GM19467 (cell line): Measurements from ENCODE around the gene CEBPG.

Experiments used
- ATAC-seq: cut with Tn5 transposase; IDR thresholded peaks from one replicate; pipeline ENCODE4 v1.9.1; 2021; ENCODE audit warnings: mild to moderate bottlenecking, moderate library complexity; ENCODE audit not compliant: unreplicated experiment

Gene CEBPG

DNA sequence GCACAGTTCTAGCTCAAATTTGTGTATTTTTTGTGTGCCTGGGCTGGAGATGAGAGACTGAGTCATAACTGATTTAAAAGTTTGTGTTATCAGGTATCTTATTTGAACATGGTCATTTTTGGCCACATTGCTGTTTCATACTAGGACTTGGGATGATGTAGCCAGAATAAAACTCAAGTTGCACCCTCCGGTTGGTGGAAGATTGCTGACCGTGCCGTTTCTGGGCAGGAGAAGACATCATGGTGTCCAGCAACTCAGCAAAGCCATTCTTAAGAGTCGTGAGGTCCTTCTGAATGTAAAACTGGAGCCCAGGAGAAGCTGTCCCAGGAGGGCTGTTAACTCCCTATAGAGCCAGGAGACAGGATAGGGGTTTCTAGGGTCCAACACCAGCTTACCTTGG lies 7.6 kb downstream of the CEBPG start:
- no peak for ATAC-seq

DNA sequence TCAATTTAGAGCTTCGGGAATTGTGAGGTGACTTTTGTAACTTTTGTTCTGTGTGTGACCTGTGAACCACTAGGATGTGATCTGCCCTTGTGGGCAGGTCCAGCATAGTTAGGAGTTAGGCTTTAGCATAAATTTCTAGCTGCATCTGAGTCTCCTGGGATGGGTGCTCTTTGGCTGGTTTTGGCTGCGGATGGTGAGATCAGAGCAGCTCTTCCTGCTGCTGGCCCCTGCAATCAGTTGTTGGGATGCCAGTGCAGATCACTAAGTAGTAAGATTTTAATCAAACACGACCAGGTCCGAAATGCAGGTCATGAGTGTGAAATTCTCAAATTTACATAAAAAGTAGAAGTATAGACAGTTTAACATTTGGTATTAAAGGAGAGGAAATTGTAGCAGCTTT lies 8.5 kb downstream of the CEBPG start:
- no peak for ATAC-seq

DNA sequence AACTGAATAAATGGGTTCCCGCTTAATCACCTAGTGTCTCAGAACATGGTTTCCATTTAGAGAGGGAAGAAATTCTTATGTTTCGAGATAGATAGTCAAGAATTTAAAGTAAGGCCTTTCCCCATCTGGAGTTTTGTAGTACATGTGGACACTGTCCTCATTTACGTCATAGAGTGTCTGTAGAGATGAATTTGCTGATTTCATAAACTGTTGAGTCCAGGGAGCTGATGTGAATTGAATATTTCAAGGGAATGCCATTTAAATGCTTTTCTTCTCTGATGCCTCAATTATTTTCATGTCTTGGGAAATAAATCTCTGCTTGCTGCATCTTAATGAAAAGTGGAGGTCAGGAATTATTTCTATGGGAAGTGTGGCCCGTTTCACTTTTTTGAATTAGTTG lies 9.5 kb downstream of the CEBPG start:
- no peak for ATAC-seq

DNA sequence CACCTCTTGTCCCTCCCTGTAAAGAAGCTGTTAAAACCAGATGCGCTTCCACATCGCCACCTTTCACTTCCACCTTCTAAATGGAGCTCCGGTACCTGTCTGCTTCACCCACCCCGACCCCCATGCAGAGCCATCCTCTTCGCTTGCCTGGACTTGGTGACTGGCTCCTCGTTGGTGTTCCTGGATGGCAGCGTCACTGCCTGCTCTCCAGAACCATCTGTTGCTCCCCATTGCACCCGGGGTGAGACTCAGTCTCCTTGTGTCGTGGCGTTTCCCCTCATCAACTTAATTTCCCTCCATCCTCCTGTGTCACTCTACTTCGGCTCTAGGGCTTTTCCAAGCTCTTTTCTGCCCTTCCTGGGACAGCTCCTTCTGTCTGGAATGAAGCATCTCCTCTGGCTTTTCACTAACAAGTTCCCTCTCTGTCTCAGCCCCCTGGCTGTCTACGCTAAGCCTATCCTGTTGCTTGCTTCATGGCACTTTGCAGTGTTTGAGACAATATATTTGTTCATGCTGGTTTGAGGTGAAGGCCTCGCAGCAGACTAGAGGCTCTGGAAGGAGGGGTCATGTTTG lies 10.3 kb downstream of the CEBPG start:
- no peak for ATAC-seq

DNA sequence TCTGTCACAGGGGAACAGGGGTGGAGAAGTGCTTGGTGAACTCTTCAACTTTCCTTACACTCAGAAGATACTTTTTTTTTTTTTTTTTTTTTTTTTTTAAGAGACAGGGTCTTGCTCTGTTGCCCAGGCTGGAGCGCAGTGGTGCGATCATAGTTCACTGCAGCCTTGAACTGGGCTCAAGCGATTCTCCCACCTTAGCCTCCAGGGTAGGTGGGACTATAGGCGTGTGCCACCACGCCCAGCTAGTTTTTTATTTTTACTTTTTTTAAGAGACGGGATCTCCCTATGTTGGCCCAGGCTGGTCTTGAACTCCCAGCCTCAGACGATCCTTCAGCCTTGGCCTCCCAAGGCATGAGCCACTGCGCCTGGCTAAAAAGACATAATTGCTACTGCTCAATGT lies 11.5 kb downstream of the CEBPG start:
- no peak for ATAC-seq

DNA sequence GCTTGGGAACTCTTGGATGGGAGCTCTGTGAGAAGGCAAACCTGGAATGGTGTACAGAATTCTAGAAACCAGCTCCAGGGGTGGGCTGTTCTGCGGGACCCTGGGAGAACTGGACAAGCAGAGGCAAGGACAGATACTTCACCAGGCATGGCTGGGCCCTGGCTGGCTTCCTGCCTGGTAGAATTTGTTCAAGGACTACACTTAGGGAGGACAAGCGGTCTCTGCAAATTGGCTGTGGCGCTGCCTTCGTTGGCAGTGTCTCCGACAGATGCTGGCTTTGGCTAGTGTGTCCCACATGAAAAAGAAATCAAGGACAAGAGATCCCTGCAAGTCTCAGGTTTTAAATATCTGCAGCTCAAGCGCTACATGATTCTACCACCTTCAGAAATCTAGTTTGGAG lies 12.4 kb downstream of the CEBPG start:
- no peak for ATAC-seq

DNA sequence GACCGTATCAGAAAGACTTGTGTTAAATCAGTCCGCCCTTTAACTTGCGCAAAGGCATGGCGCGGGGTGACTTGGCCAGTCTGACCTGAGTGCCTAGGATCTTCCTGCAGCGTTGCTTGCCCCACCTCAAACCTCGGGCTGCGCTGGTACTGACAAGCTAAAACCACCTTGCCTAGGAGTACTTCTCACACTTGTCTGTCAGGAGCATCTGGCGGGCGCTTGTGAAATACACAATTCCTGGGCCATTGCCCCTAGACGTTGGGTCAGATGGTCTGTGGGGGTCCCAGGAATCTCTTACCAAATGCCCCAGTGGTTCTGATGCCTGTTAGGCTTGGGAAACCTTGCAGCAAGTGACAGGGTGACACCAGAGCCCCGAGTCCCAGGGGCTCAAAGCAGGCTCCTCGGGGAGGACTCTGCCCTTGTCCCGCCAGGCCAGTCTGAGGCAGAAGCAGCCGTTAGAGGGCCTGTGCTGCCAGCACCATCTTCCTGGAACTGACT lies 12.9 kb downstream of the CEBPG start:
- no peak for ATAC-seq

DNA sequence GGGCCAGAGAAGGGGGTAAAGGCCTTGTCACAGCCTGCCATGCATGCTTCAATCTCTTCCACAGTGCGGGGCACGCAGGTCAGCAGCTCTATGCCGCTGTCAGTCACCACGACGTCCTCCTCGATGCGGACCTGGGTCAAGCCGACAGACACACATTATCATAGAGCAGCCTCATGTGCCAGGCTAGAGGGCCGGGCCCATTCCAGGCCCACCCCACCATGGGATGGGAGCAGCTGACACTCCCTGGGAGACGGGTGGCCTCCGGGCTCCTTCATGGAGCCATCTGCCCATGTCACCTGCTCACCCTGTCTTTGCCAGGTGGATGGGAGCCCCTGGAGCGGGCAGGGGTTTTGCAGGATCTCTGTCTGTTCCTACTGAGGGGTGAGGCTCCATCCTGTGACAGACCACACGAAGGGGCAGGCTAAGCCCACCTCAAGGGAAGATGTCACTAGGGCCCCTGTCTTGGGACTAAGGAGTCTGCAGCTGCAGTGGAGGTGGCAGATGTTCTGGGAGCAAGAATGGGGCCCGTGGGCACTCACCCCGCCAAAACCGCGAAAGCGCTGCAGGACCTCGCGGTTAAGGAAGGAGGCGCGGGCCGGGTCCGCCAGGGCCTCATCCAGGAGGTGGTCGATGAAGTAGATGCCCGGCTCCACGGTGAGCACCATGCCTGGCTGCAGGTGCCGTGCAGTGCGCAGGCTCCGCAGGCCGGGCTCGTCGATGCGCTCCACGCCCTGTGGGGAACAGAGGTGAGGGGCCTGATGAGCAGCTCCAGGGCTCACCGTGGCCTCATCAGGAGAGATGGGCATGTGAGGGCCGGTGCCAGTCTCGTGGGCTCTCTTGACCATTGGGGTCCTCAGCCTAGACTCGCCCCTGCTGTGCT lies 14.1 kb downstream of the CEBPG start:
- no peak for ATAC-seq

DNA sequence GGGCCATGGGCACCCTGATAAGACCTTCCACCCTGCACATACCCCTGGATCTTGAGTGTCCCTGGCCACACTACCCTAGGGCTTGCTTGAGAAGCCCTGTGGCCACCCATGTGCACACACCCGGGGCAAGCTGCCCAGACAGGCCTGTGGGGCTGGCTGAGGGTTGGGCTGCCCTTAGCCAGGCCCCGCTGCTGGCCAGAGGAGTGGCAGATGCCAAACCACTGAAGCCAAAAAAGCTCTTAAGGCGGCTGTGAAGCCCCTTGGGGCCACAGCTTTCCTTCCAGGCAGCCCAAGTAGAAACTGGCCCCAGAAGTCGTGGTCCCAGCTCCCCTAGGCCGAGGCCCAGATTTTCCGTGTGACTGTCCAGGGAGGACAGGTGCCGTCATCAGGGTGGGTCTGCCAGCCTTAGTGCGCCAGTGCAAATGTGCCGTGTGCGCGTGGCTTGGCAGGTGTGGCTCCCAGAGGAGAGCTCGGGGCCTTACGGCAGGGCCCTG lies 14.8 kb downstream of the CEBPG start:
- ATAC-seq, result no peak

DNA sequence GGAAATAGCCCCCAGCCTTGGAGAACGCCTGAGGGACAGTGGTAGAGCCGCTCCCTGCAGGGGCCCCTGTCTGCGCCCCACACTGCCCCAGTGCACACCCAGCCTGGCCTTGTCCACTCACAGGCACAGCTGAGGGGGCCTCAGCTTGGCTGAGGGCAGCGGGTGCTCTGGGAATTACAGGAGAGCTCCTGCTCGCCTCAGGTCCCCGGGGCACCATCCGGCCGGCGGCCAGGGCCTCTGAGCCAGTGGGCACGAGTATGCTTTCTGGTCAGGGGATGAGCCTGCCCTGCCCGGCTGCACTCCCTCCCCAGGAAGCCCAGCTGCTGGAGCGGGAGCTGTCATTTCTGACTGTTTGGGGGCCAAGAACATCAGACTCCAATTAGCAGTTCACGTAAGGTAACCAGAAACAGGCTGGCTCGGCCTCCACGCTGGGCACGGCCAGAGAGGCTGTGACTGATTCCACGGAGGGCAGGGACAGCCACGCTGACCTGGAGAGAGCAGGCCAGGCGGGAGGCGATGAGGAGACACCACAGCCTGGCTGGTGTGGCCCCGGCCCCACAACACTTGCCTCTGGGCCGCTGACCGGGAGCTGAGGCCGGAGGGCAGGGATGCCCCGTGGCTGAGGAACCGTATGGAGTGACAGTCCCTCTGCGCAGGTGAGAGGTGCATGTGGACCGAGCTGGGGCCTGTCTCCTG lies 15.4 kb downstream of the CEBPG start:
- no peak for ATAC-seq

DNA sequence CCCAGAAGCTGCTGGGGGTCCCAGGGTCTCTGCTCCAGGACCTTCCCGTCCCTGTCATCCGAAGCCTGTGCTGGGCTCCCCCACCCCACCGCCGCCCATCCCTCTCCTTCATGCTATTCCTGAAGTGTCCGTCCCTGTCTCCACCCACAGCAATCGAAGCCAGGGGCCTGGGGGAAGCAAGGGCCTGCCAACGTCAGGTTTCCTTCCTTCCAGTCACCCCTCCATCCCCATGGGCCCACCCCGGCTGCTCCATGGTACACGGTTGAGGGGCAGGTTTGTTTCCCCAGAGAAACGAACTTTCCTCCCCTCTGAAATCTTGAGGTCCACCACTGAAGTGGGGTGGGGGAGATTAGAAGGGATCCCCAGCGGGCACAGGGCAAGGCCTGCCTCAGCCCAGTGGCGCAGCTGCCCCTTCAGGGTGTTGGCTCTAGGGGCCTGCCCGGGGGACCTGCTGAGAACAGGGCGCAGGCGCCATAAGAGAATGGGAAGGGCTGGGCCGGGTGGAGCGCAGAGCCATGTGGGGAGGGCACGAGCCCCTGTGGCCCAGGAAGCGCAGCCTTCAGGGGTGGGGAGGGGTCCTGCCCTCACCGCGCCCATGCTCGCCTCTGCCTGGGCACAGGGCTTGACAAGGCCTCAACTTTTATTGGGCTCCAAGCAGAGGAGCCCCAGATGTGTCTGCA lies 16.1 kb downstream of the CEBPG start:
- ATAC-seq, result no peak

DNA sequence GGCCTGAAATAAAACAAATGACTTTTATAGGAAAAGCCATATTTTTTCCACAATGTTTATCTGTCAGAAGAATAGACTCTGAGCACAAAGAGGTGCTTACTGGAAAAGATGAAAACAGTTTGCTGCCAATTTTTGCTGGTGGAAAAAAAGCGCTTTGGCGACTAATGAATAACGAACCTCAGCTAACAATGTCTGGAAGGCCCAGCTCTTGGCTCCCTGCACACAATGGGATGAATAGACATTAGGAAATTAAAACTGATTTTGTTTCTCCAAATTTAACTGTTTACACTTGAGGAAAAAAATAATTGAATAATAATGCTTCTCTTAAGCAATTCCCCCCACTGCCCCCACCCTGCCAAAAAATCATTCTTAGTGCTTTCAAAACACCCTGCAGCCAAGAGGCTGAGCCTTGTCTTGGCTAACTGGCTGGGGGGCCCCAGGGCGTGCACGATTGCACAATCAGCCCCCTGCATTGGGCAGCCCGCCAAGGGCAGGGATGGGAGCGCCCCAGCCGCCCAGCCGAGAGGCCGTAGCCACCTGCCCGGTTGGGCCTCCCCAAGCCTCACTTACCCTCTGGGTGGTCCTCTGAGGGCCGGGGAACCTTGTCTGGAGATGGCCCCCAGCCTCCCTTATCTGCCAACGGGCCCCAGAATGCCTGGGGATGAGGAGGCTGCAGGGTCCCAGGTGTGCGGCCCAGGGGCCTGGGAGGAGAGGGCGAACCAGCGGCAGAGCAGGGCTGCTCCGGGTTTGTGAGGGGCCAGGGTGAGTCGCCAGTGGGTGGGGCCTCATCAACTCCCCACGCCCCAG lies 16.8 kb downstream of the CEBPG start:
- ATAC-seq, result no peak

DNA sequence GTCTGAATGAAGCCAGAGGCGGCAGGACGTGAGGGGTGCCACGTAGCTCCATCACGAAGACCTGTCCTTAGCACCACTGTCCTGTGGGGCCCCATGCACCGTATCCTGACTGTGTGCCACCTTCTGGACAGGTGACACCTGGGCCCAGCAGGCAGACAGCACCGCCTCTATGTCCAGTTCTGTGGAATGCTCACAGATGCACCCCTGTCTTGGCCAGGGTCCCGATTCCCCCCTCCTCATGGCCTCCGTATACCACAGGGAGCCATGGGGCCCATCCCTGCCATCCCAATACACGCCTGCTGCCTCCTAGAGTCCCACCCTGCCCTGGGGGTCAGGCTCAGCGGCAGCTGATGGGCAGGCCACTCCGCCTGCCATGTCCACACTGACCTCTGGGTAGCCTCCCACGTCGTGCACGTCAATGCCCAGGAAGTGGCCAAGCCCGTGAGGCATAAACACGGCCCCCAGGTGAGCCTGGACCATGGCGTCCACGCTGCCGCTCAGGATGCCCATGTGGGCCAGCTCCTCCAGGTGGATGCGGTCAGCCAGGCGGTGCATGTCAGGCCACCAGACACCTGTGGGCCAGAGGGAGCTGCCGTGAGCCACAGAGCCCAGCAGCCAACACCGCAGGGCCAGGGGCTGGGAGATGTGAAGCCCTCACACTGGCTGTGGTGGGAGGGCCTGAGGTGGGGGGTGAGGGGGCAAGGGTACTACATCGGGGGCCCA lies 17.6 kb downstream of the CEBPG start:
- ATAC-seq, result no peak

DNA sequence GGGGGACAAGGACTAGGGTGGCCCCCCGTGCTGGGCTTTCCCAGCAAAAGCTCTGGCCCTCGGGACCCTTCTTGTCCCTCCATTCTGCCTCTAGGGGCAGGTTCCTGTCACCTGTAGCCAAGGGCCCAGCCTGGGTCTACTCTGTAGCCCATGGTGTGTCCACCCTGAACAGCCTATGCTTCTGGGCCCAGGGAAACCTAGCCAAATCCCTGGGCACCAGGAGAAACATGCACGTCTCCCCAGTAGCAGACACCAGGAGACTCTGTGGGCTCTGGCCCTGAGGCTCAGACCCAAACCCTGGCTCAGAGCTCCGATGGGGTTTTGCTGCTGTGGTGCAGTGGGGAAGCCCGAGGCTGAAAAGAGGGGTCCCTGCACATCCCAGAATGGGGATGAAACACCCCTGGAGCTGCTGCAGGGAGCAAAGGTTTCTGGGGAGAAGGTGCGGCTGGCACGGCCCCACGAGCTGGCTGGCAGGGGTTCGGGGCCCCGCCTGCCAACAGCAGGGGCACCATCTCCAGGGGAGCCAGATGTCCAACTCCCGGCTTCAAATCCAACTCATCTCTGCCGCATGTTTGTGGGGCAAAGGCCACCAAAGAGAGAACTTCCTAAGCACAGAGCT lies 18.2 kb downstream of the CEBPG start:
- no peak for ATAC-seq

DNA sequence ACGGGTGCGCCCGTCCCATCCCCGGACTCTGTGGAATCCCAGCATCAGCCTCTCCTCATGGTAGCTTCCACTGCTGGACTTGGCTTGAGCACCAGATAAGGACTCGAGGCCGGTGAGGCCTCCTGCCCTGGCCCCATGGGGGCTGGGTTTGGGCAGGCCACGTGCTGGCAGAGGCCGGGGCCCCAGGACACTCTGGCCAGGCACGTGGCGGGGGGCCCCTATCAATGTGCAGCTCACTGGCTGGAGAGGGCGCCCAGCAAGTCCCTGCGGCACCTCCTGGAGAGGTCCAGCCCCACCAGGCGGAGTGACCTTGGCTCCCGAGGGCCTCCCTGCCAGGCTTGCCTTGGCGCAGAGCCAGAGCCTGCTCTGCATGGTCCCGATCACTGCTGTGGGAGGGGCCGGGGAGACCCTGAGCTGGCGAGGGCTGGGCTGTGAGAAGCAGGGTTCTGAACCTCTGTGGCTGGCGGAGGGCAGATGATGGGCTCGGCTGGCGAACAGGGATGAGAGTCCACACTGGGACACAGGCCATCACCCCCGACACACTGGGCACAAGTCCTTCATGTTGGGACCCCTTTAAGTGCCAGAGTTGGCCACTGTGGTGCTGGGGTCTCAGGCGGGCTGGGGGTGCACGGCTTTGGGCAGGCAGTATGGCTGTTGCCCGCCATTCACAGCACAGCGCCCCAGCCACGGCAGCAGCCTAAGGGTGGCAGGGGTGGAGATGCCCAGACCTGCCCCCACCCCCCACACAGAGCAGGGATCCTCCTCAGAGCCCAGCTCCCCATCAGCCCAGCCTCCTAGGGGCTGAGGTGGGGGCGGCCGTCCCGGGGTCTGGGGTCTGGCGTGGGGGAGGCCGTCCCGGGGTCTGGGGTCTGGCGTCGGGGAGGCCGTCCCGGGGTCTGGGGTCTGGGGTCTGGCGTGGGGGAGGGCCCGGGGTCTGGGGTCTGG lies 19.1 kb downstream of the CEBPG start:
- ATAC-seq, result no peak

DNA sequence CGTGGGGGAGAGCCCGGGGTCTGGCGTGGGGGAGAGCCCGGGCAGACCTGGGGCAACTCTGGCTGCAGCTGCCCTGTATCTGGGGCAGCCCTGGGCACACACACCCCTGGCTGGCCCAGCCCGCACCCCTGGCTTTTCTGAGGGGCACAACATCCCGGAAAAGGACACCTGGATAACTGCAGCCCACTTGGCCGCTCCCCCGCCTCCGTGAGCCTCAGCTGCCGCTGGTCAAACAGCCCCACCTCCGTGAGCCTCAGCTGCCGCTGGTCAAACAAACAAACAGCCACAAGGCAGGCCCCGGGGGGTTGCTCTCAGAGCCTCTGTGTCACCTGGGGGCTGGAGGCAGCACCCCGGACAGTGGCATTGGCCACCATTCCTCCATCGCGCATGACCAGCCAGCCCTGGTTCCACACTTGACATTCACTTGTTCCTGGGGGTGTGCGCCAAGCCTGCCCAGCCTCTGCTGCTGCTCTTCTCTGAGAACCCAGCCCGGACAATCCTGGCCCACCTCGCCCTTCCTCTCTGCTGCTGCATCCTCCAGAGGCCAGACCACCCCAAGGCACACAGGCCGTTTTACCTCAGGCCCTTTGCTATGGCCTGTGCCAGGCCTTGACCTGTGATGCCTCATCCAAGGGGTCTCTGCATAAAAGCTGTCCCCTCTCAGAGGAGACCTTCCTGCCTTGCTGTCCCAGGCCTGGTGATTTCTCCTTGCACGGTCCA lies 19.9 kb downstream of the CEBPG start:
- ATAC-seq, result no peak

DNA sequence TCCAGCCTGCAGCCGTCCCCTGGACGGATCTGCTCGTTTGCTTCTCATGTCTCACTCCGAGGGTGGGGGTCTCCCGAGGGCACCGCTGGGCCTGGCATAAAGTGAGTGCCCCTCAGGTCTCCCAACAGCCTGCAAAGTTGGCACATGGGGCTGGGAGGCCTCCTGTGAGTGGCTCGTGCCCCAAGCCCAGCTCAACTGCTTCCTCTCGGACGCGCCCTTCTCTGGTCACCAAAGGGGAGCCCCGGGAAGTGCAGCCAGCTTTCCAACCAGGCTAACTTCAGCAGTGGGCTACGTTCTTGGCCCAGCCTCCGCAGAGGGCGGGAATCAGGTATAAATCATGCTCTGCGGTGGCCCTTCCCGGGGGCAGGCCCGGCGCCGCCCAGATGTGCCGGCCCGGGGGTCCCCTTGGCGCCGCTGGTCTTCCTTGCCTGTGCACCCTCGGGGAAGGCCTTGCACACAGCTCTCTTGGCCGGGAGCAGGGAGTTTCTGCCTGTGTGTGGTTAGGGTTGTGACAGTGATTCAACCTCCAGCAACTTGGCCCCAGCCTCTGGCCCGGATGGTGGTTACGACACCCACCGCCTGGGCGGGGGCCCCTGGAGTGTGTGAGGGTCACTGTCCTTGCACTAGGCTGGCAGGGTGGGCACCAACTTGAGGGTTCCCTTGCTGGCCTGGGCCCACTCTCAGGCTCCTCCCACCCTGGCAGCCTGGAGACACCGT lies 20.7 kb downstream of the CEBPG start:
- no peak for ATAC-seq
